DOHH2 (cell line): ENCODE results near the gene JAK1.

Experiments used
- CTCF ChIP-seq: fragments of 200-600 bp; sonication (generic); IDR thresholded peaks from one replicate; pipeline ENCODE4 v1.5.1; 2014; ENCODE audit warnings: antibody characterized with exemption, mild to moderate bottlenecking, low read depth, low read length; ENCODE audit not compliant: poor library complexity, severe bottlenecking
- EZH2phosphoT487 ChIP-seq: fragments of 200-600 bp; sonication (generic); IDR thresholded peaks from 2 replicates; pipeline ENCODE4 v1.6.1; 2017; ENCODE audit warnings: borderline replicate concordance, mild to moderate bottlenecking, antibody characterized with exemption, low read length, moderate library complexity, mixed read lengths

- no peak for TF ChIP-seq CTCF
- no peak for TF ChIP-seq EZH2phosphoT487
Observed at GRCh38 chr1:64828829-64829228, 137.5 kb downstream of the JAK1 start.
